ENCODE measurements around the gene CCR6.

CCR6 gene

GRCh38 chr6:167119670-167120582 lies 3.0 kb upstream of the CCR6 start:
- no peak for DNase-seq (ENCODE audit: low read depth in 1 of 2, low spot score in 1 of 2)
- TF ChIP-seq REST (IDR thresholded peaks at IDR 0.05; ENCODE audit: insufficient replicate concordance, low read depth) (no peak), SPI1 (IDR thresholded peaks at IDR 0.05; ENCODE audit: borderline replicate concordance, low read depth) (no peak), GABPA (IDR thresholded peaks at IDR 0.05; ENCODE audit: low read depth) (no peak)
- H3K27ac ChIP-seq (replicated peaks): no peak overlapping the region

GRCh38 chr6:167120583-167120903 lies 2.4 kb upstream of the CCR6 start:
- Histone ChIP-seq H3K27me3 (ENCODE audit: insufficient read depth, poor library complexity, severe bottlenecking) (no peaks in the 10 kb centered on the region), H3K4me3 (replicated peaks; ENCODE audit: insufficient read depth, low read length) (no peak overlapping the region), H3K27ac (replicated peaks) (no peak overlapping the region)
- TF ChIP-seq CTCF (IDR thresholded peaks at IDR 0.05; ENCODE audit: insufficient read depth, low read length): no peak
- TF ChIP-seq POLR2AphosphoS5 (IDR thresholded peaks at IDR 0.05; ENCODE audit: low read depth): no peak
- no peak for TF ChIP-seq GABPA (IDR thresholded peaks at IDR 0.05; ENCODE audit: low read depth)
- no peak for TF ChIP-seq SPI1 (IDR thresholded peaks at IDR 0.05; ENCODE audit: borderline replicate concordance, low read depth)
- no peak for TF ChIP-seq REST (IDR thresholded peaks at IDR 0.05; ENCODE audit: insufficient replicate concordance, low read depth)
- no peak for DNase-seq (ENCODE audit: low read depth in 1 of 2, low spot score in 1 of 2)

More at GRCh38 chr6:167119670-167120582, 3.0 kb upstream of the CCR6 start:
- H3K4me3 ChIP-seq (replicated peaks; ENCODE audit: insufficient read depth, low read length): no peak overlapping the region
- H3K27me3 ChIP-seq (ENCODE audit: insufficient read depth, poor library complexity, severe bottlenecking): no peaks in the 10 kb centered on the region

- Histone ChIP-seq H3K27ac (replicated peaks) (no peak overlapping the region), H3K4me3 (replicated peaks; ENCODE audit: insufficient read depth, low read length) (no peak overlapping the region), H3K27me3 (ENCODE audit: insufficient read depth, poor library complexity, severe bottlenecking) (no peaks in the 10 kb centered on the region)
- TF ChIP-seq GABPA (IDR thresholded peaks at IDR 0.05; ENCODE audit: low read depth): no peak
- TF ChIP-seq CTCF (IDR thresholded peaks at IDR 0.05; ENCODE audit: insufficient read depth, low read length): no peak
- TF ChIP-seq REST (IDR thresholded peaks at IDR 0.05; ENCODE audit: insufficient replicate concordance, low read depth): no peak
- TF ChIP-seq POLR2AphosphoS5 (IDR thresholded peaks at IDR 0.05; ENCODE audit: low read depth): no peak
- TF ChIP-seq SPI1 (IDR thresholded peaks at IDR 0.05; ENCODE audit: borderline replicate concordance, low read depth): no peak
- DNase-seq (ENCODE audit: low read depth in 1 of 2, low spot score in 1 of 2): no peak
These were observed 1.5 kb upstream of the CCR6 start for GRCh38 chr6:167121335-167121841.
